ENCODE data around the gene DEPDC1.

GRCh38 chr1:68542586-68542985 lies 45.7 kb upstream of the DEPDC1 start:
- TF ChIP-seq CTCF (IDR thresholded peaks at IDR 0.05; ENCODE audit: low read length) (no peak), EZH2 (IDR thresholded peaks at IDR 0.05; ENCODE audit: borderline replicate concordance, low read length) (no peak)
